ENCODE results near the gene DPYSL4.

DPYSL4 gene

DNA sequence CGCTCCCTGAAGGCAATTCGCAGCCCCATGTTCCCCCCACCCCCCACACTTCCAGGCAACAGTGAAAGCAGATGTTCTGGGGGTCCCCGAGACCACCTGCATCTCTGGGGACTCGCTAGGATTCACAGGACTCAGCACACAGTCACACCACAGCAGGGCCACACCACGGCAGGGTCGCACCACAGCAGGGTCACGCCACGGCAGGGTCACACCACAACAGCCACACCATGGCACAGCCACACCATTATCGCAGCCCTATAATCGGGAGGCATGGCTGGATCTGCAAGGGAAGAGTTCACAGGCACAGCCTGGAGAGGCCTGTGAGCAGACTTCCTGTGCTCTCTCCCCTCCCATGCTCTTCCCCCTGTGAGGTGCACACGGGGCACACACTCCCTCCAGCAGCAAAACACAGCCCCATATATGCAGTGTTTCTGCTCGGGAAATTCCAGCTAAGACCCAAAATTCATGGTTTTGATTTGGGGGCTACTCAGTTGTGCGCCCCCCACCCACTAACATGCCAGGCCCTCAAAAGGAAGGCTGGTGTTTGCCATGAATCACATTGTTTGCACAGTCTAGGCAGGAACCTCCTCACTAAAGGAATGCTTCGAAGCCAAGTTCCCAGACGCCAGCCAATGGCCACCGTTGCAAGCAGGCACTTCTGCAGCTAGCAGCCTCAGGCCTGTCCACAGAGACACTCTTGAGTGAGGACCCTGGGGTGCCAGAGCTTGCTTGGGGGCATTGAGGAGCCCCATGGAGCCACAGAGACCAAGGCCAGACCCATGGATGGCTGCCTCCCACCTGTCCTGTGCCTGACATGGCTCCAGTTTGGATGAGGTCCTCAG, 7.0 kb upstream of the DPYSL4 start:
- DNase-seq, result no peak

GRCh38 chr10:132180736-132181135, 6.0 kb upstream of the DPYSL4 start:
- no peak for DNase-seq

- DNase-seq, result no peak
Observed at GRCh38 chr10:132181691-132182425, 4.9 kb upstream of the DPYSL4 start.

GRCh38 chr10:132182591-132182990, 4.2 kb upstream of the DPYSL4 start:
- DNase-seq, result no peak

- peak; percentile 46 for DNase-seq
Observed at GRCh38 chr10:132183046-132183445, 3.7 kb upstream of the DPYSL4 start.

DNA sequence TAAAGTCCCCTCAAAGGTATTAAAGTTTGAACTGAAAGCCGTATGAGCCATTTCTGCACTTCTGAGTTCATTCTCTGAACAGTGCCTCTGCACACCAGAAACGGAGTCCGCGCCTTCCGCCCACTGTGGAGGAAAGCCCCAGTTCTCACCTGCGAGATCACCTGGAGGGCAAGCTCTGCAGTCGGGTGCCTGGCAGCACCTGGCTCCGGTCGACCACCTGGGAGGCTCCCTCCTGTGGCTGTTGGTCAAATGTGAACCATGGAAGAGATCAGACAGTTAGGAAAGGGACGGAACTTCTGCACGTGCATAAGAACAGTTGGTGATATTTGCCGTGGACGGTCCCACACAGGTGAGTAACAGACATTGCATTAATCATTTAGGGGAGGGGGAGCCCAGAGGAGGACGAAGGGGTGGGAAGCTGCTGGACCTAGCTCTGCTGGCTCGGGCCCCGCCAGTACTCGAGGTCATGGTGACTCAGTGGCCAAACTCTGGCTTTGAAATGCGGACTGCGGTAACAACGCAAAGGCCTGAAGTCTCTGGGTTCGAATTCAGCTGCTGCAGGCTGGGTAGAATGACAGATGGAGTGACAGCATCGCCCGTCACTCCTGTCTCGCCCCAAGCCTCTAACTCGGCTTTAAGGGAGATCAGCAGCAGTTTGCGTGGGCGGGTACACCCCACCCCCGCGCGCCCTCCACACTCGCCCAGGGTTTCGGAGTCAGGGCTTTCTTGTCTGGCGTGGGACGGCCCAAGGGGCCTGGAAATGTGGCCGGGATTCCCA, 1.7 kb upstream of the DPYSL4 start:
- no peak for DNase-seq

- peak; percentile 4 for DNase-seq
Observed at GRCh38 chr10:132185601-132186487, 904 bp upstream of the DPYSL4 start.

DNA sequence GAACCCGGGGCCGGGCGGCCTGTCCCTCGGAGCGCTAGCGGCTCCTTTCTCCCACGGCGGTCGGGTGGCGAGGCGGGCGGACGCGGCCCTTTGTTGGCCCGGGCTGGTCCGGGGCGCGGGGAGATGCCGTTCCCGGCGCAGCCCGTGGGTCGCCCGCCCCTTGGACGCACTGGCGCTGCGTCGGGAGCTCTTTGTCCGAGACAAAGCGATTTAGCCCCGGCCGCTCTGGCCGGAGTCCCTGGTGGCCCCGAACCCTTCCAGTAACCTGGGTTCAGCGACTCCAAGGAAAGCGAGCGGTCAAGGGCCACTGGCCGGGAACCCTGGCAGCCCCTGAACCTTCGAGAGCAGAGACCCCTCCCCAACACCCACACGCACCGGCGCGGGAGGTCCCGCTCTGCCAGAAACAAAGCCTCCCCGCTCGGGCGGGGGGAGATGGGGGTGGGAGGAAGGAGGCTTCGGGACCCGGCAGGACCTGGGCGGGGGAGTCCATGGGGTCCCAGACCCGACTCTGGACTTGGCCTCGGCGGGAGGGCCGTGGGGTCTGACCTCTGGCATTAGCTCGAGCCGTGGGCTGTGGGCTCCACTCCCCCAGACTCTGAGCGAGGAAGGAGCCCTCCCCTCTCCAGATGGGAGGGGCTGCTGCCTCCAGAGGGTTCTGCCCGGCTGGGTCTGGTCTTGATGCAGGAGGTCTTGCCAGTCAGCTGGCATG, 836 bp downstream of the DPYSL4 start:
- no peak for DNase-seq

- DNase-seq, result no peak
Observed at GRCh38 chr10:132188331-132188730, 1.6 kb downstream of the DPYSL4 start.

- DNase-seq, result no peak
Observed at GRCh38 chr10:132189016-132189415, 2.3 kb downstream of the DPYSL4 start.

- no peak for DNase-seq
Observed at GRCh38 chr10:132189810-132190422, 3.2 kb downstream of the DPYSL4 start.

DNA sequence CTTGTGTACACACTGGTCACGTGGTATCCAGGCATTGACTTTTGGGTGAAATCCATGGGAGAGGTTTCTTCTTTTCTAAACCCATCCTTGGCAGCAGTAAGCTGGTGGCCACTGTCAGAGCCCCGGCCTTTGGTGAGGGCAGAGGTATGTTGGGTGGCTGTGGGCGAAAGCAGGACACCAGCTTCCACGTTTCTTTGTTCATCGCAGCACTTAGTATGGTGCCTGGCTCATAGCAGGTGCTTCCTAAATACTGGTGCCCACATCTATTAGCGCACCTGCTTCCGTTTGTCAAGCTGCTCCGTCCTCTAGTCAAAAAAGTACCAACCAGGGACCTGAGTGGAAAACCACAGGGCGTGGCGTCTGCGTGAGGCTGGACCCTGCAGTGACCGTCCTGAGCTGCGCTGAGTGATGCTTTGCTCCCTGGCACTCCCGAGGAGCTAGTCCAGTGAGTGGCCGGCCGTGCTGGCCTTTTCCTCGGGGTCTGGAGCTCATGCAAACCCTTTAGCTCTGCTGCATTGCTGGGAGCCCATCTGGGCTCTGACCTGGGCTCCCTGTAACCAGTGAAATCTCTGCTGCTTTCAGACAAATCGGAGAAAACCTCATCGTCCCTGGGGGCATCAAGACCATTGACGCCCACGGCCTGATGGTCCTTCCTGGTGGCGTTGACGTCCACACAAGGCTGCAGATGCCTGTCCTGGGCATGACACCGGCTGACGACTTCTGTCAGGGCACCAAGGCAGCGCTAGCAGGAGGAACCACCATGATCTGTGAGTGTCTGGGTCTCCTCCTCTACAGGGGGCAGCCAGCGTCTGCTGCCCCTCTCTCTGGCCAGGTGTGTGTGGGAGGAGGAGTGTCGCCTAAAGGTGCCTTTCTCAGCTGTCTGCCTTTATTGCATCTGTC, 5.6 kb downstream of the DPYSL4 start:
- DNase-seq, result no peak

DNA sequence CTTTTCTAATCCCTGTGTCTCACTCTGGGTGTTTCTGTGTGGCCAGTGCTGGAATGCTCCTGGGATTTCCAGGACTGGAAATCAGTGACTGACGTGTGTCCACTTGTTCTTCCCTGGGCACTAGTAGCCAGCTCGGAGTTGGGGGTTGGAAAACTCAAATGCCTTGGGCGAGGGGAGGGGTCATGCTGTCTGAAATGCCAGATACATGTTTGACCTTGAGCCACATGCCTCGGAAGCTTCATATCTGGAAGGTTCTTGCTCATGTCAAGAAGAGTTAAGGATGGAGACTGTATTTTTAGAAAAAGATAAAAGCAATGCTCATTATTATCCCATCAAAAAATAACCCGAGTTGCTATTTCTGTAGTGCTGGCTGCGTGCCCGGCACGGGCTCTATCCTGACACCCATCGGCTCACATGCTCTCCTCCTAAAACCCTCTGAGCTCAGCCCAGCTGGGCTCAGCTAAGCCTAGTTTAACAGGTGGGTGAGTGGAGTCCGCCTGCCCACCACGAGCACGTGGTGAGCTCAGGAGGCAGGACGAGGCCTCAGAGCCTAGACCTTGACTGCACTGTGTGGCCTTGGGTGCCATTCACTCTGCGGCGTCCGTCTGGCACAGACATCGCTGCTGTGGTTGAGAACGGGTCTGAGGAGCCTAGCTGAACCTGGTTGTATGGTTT, 6.4 kb downstream of the DPYSL4 start:
- no peak for DNase-seq

DNA sequence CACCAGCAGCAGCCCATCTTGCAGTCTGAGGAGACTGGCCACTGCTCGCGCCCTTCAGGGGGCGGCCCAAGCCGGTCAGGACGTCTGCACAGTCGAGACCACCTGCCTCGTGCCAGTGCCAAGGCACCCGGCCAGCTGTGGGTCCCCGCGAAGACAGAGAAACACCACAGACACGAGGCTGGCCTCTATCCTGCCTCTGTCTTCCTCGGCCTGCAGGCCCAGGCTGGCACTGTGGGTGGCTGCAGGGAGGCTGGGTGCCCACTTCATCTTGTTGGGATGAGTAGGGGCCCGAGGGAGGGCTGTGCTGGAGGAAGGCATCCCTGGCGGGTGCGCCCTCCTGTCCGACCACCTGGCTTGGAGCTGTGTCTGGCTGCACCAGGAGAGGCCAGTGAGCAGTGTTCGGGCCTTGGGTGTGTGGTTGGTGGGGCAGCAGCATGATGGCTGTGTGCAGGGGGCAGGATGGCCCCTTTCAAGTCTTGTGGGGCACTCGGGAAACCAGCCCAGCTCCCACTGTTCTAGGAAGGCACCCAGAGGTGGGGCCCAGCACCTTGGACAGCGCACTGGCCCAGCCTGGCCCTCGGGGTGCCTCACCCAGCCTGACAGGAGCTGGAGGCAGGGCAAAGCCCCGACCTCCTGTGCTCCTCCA, 7.3 kb downstream of the DPYSL4 start:
- DNase-seq, result no peak

DNA sequence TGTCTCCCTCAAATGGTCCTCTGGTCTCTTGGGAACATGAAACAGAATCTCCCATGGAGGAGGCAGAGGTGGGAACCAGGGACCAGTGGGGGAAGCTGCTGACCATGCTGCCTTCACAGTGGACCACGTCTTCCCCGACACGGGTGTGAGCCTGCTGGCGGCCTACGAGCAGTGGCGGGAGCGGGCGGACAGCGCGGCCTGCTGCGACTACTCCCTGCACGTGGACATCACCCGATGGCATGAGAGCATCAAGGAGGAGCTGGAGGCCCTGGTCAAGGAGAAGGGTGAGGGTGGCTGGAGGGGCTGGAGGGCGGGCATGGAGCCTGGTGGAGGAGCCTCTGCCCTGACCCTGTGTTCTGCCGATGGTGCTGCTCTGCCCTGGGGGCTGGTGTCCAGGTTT, 8.0 kb downstream of the DPYSL4 start:
- no peak for DNase-seq

GRCh38 chr10:132195366-132196075, 8.8 kb downstream of the DPYSL4 start:
- no peak for DNase-seq

DNA sequence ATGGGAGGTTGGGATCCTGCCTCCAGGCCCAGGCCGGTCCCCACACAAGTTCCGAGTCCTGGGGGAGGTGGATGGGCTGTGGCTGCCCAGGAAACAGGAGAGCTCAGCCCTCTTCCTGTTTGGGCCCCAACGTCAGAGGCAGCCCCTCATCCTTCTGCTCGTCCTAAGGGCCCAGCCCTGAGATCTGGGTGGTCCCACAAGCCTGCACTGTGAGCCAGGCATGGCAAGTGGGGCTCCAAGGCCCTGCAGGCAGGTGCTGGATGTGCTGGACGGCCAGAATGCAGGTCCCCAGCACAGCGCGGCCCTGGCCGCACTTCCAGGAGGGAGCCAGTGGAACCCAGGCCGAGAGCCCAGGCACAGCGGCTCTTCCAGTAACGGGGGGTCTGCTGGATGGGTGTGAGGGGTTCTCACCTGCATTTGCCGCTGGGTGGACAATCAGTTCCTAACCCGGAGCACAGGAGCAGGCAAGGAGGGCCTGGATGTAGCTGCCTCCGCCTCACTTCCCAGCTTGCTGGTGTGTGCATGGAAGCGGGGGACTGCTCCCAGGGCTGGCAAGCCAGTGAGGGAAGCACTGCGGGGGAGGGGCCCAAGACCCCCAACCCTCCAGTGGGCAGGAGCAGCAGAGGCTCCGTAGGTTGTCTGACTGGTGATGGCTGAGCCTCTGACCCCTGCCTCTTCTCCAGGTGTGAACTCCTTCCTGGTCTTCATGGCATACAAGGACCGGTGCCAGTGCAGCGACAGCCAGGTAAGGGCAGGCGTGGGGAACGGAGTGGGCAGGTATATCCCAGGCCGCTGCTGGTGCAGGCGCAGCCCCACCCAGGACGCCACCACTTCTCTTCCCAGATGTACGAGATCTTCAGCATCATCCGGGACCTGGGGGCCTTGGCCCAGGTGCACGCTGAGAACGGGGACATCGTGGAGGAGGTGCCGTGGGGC, 9.7 kb downstream of the DPYSL4 start:
- DNase-seq, result no peak
